Activated CD8-positive, alpha-beta T cell treated with anti-CD3 and anti-CD28 coated beads, Interleukin-2, amount 10 ng/mL, durations not matched to agents 7 days and 5 days (primary cell): ENCODE data around the gene LRCH3. TPM values are rescaled to one million over a fixed set of nuclear protein-coding genes. Genes with fewer than 3 reads are reported as not detected.
"Not testable (repeated sequence)": the region's sequence is repeated elsewhere in the genome, so short reads cannot be mapped to it uniquely, and the experiment has no call there.

Experiments
- ATAC-seq: fragments of 150-1000 bp; cut with Tn5 transposase; one replicate; pipeline ENCODE4 v1.10.0; 2021; ENCODE audit warnings: moderate library complexity
- CTCF ChIA-PET: fragments of 350-600 bp; sonication (Branson Sonifier 250); formaldehyde crosslinking; loops from one replicate; lab custom pipeline; 2021; ENCODE audit warnings: antibody characterized with exemption; lab: Charles Lee
- POLR2A ChIA-PET: fragments of 350-600 bp; sonication (Branson Sonifier 250); formaldehyde crosslinking; loops from one replicate; lab custom pipeline; 2021; ENCODE audit warnings: antibody characterized with exemption; lab: Charles Lee
- DNase-seq: peaks from one replicate; pipeline ENCODE4 v3.0.0-alpha.2; 2020
- H3K27ac Mint-ChIP-seq: one replicate; pipeline ENCODE4 v1.8.0; 2021; ENCODE audit warnings: mild to moderate bottlenecking, mixed read lengths
- H3K27me3 Mint-ChIP-seq: one replicate; pipeline ENCODE4 v1.8.0; 2021; ENCODE audit warnings: low read depth, mixed read lengths
- H3K36me3 Mint-ChIP-seq: one replicate; pipeline ENCODE4 v1.8.0; 2021; ENCODE audit warnings: low read depth, mixed read lengths
- H3K4me1 Mint-ChIP-seq: one replicate; pipeline ENCODE4 v1.8.0; 2021; ENCODE audit warnings: low read depth, mixed read lengths
- H3K4me3 Mint-ChIP-seq: one replicate; pipeline ENCODE4 v1.8.0; 2021; ENCODE audit warnings: mild to moderate bottlenecking, mixed read lengths
- H3K9me3 Mint-ChIP-seq: one replicate; pipeline ENCODE4 v1.8.0; 2022; ENCODE audit warnings: mixed read lengths; ENCODE audit not compliant: insufficient read depth
- total RNA-seq, 2 experiments: library from RNA; stranded (reverse); gene quantifications; one replicate each; pipeline ENCODE4 v1.2.3, GENCODE V29; 2021

Gene LRCH3
- total RNA-seq, 2 experiments from 2014 or later: 50.7 to 60.4 TPM

- Mint-ChIP-seq H3K27ac (no peak overlapping the region), H3K36me3 (no peaks in the 10 kb centered on the region), H3K27me3 (no peaks in the 10 kb centered on the region), H3K4me1 (peaks cover 2% of the 10 kb centered on the region), H3K4me3 (no peak overlapping the region), H3K9me3 (no peaks in the 10 kb centered on the region)
- ATAC-seq: no peak
- ChIA-PET POLR2A (no interaction called here), CTCF (no interaction called here)
- DNase-seq: no peak
Measured at GRCh38 chr3:197908957-197909701, 118.1 kb downstream of the LRCH3 start.

- ATAC-seq (no peak), DNase-seq (no peak)
- Mint-ChIP-seq H3K4me1 (no peaks in the 10 kb centered on the region), H3K27me3 (no peaks in the 10 kb centered on the region), H3K27ac (no peak overlapping the region), H3K9me3 (no peaks in the 10 kb centered on the region), H3K36me3 (no peaks in the 10 kb centered on the region), H3K4me3 (no peak overlapping the region)
- POLR2A ChIA-PET: interaction anchor here (0.7 kb wide), 1 partner anchor 59 kb away, joined by 3 read pairs; no protein-coding TSS in a partner anchor
- CTCF ChIA-PET: interaction anchor here (1.7 to 2.3 kb wide), 1 partner anchor 30 kb away, joined by 6 to 8 read pairs; no protein-coding TSS in a partner anchor
Measured at GRCh38 chr3:197912741-197913476, 121.9 kb downstream of the LRCH3 start.

- POLR2A ChIA-PET: no interaction called here
- DNase-seq (no peak), ATAC-seq (no peak)
- Mint-ChIP-seq H3K4me3 (no peak overlapping the region), H3K27ac (no peak overlapping the region), H3K27me3 (no peaks in the 10 kb centered on the region), H3K4me1 (no peaks in the 10 kb centered on the region), H3K36me3 (no peaks in the 10 kb centered on the region), H3K9me3 (no peaks in the 10 kb centered on the region)
- CTCF ChIA-PET: interaction anchor here (1.7 kb wide), 1 partner anchor 29 kb away, joined by 6 read pairs; no protein-coding TSS in a partner anchor
Measured at GRCh38 chr3:197913641-197914380, 122.8 kb downstream of the LRCH3 start.

GRCh38 chr3:197921429-197922275 lies 130.6 kb downstream of the LRCH3 start:
- H3K4me1 Mint-ChIP-seq, POLR2A ChIA-PET, CTCF ChIA-PET, H3K9me3 Mint-ChIP-seq, H3K4me3 Mint-ChIP-seq, H3K27me3 Mint-ChIP-seq, H3K27ac Mint-ChIP-seq, DNase-seq, ATAC-seq, H3K36me3 Mint-ChIP-seq: not testable (repeated sequence)

GRCh38 chr3:197926418-197926817 lies 135.4 kb downstream of the LRCH3 start:
- Mint-ChIP-seq H3K27ac (no peak overlapping the region), H3K4me1 (no peaks in the 10 kb centered on the region), H3K27me3 (no peaks in the 10 kb centered on the region), H3K36me3 (peaks cover 9% of the 10 kb centered on the region), H3K9me3 (no peaks in the 10 kb centered on the region), H3K4me3 (no peak overlapping the region)
- DNase-seq: no peak
- ChIA-PET POLR2A (no interaction called here), CTCF (interaction anchor here (1.4 to 2.8 kb wide), 2 partner anchors 16 to 20 kb away, joined by 3 to 9 read pairs; no protein-coding TSS in a partner anchor)
- no peak for ATAC-seq

- H3K27me3 Mint-ChIP-seq, H3K4me1 Mint-ChIP-seq, H3K27ac Mint-ChIP-seq, ATAC-seq, H3K4me3 Mint-ChIP-seq, DNase-seq, H3K9me3 Mint-ChIP-seq, H3K36me3 Mint-ChIP-seq, POLR2A ChIA-PET: not testable (repeated sequence)
- CTCF ChIA-PET: interaction anchor here (1.5 to 2.8 kb wide), 2 partner anchors 21 to 144 kb away, joined by 3 to 9 read pairs; no protein-coding TSS in a partner anchor
Measured at GRCh38 chr3:197927578-197927977, 136.5 kb downstream of the LRCH3 start.

GRCh38 chr3:197936819-197937384 lies 145.8 kb downstream of the LRCH3 start:
- H3K36me3 Mint-ChIP-seq: no peaks in the 10 kb centered on the region
- ChIA-PET CTCF (interaction anchor here (2.0 kb wide), 1 partner anchor 31 kb away, joined by 8 read pairs; no protein-coding TSS in a partner anchor), POLR2A (no interaction called here)
- peaks cover 5% of the 10 kb centered on the region for H3K4me1 Mint-ChIP-seq
- ATAC-seq (no peak), DNase-seq (no peak)
- no peaks in the 10 kb centered on the region for H3K9me3 Mint-ChIP-seq
- no peak overlapping the region for H3K4me3 Mint-ChIP-seq
- H3K27ac Mint-ChIP-seq: no peak overlapping the region
- H3K27me3 Mint-ChIP-seq: no peaks in the 10 kb centered on the region

Other genes starting within 250 kb of the LRCH3 start
- gene BDH1, start 235.3 kb upstream of the LRCH3 start, total RNA-seq: 100 to 1,000 TPM; 166 to 171 TPM
- gene RUBCN, start 54.4 kb upstream of the LRCH3 start, total RNA-seq: 10 to 100 TPM; 48.4 to 50.2 TPM
- gene FYTTD1, start 41.4 kb upstream of the LRCH3 start, total RNA-seq: 10 to 100 TPM; 38.4 to 41.8 TPM
- 100 to 1,000 TPM; 876 to 907 TPM for gene RPL35A, start 158.9 kb downstream of the LRCH3 start, total RNA-seq
- 1 to 10 TPM; 4.0 to 6.0 TPM for gene LMLN, start 169.0 kb downstream of the LRCH3 start, total RNA-seq